Heart left ventricle (tissue), 13 donors: Measurements from ENCODE around the gene UBASH3A.

ENCODE experiments used
- CTCF ChIP-seq, 12 donors: fragments of 200-600 bp; sonication (generic) in 4 of 12; IDR thresholded peaks; one replicate each; pipeline versions ENCODE4 v1.5.0 to v1.8.0; 2018 to 2022; ENCODE audit warnings: antibody characterized with exemption in 12 of 12, mild to moderate bottlenecking in 5 of 12
- POLR2A ChIP-seq, 2 donors: fragments of 450-650 bp; IDR thresholded peaks; one replicate each; pipeline ENCODE4 v1.6.1; 2017; ENCODE audit warnings: antibody characterized with exemption in 2 of 2, mild to moderate bottlenecking in 2 of 2, moderate library complexity in 2 of 2
- donor health status: ischemic (EF 13 %, LVEDD 7.1; RV severe dilation, severe dysfunction).
- donor health status: DM: no; HTN: yes; CAD: no.
- donor health status: DM: no; HTN: no; CAD: no.
- donor health status: ischemic (EF 25% LVEDD 6.9; RV normal size, moderate dysfunction).
- donor health status: ischemic (EF 25% LVEDD 5.7; RV mildly dilated, moderate dysfunction).
- donor health status: ischemic (EF 35%, LVEDD 5.7; RV mildly dilated, moderate dysfunction).
- donor health status: nonischemic (EF 11% LVEDD 7.7; RV severe dilation, severe dysfunction).
- donor health status: DM: yes; HTN: yes; CAD: no.
- donor health status: PGD.
- donor health status: ischemic (EF 29% LVEDD 5.4; RV normal size, mild dysfunction).
- donor health status: nonischemic (EF 23%, LVEDD 6.1; RV moderate dilation, normal function).

- TF ChIP-seq CTCF (IDR thresholded peaks at IDR 0.05) (no peak), POLR2A (IDR thresholded peaks at IDR 0.05) (no peak)
Observed at GRCh38 chr21:42374864-42375499, 28.7 kb upstream of the UBASH3A start.
